Mononuclear cell (primary cell): ENCODE measurements around the gene IFITM10. TPM values are rescaled to one million over a fixed set of nuclear protein-coding genes. Genes with fewer than 3 reads are reported as not detected.

ENCODE experiments used
- H3K27me3 ChIP-seq: 2 replicates; pipeline ENCODE4 v1.6.0; 2011; ENCODE audit warnings: low read length, control low read depth; ENCODE audit not compliant: insufficient read depth
- H3K4me1 ChIP-seq: 2 replicates; pipeline ENCODE4 v1.5.1; 2011; ENCODE audit warnings: mild to moderate bottlenecking, low read length, control low read depth; ENCODE audit not compliant: insufficient read depth
- H3K4me3 ChIP-seq: 2 replicates; pipeline ENCODE4 v1.5.1; 2011; ENCODE audit warnings: mild to moderate bottlenecking, low read length, moderate library complexity
- H3K9me3 ChIP-seq: 2 replicates; pipeline ENCODE4 v1.5.1; 2011; ENCODE audit warnings: low read depth, mild to moderate bottlenecking, control low read depth, low read length
- total RNA-seq: library from RNA; depleted of rRNA; stranded (reverse); fragments of >200 nt; gene quantifications from one replicate; pipeline ENCODE4 v1.2.3, GENCODE V29; 2012

The IFITM10 gene
- total RNA-seq, 1 donor = 4.8 TPM

- Histone ChIP-seq H3K27me3 (peaks cover 3% of the 10 kb centered on the region), H3K9me3 (no peaks in the 10 kb centered on the region), H3K4me1 (peaks cover 11% of the 10 kb centered on the region), H3K4me3 (no peak overlapping the region)
Measured at GRCh38 chr11:1744137-1744886, 6.1 kb downstream of the IFITM10 start.

DNA sequence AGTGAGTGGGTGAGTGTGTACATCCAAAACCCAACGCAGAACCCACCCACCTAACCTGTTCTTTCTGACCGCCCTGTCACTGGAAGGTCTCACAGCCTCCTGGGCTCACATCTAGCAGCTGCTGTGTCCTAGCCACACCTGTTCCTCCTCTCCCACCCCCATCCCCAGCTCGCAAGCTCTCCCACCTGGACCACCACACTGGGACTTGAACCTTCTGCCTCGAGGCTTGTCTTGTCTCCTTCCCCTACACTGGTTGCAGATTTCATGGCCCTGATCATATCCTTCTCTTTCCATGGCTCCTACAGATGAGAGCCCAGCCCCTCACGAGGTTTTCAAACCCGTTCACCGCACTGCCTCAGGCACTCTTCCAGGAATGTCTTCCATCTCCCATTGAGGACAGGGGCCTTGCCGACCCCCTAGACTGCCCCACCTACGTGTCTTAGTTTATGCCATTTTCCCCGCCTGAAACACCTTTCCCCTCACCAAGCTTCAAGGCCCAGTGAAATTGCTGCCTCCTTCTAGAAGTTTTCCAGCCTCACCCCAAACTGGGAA, 6.7 kb downstream of the IFITM10 start:
- peaks cover 5% of the 10 kb centered on the region for H3K4me1 ChIP-seq
- H3K4me3 ChIP-seq = no peak overlapping the region
- H3K9me3 ChIP-seq = no peaks in the 10 kb centered on the region
- H3K27me3 ChIP-seq = peaks cover 3% of the 10 kb centered on the region

DNA sequence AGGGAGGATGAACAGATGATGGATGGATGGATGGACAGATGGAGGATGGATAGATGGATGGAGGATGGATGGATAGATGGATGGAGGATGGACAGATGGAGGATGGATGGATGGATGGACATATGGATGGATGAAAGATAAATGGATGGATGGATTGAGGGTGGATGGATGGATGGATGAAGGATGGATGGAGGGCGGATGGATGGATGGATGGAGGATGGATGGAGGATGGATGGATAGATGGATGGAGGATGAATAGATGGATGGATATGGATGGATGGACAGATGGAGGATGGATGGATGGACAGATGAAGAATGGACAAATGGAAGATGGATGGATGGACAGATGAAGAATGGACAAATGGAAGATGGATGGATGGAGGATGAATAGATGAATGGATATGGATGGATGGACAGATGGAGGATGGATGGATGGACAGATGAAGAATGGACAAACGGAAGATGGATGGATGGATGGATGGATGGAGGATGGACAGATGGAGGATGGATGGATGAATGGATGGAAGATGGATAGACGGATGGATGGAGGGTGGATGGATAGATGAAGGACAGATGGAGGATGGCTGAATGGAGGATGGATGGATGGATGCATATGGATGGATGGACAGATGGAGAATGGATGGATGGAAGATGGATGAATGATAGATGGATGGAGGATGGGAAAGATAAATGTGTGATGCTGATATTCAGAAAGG, 7.4 kb downstream of the IFITM10 start:
- Histone ChIP-seq H3K9me3 (no peaks in the 10 kb centered on the region), H3K4me3 (no peak overlapping the region), H3K27me3 (no peaks in the 10 kb centered on the region), H3K4me1 (no peaks in the 10 kb centered on the region)

- no peaks in the 10 kb centered on the region for H3K4me1 ChIP-seq
- H3K9me3 ChIP-seq = peaks cover 1% of the 10 kb centered on the region
- no peak overlapping the region for H3K4me3 ChIP-seq
Measured at GRCh38 chr11:1742371-1742770, 8.0 kb downstream of the IFITM10 start.

GRCh38 chr11:1741741-1742140, 8.7 kb downstream of the IFITM10 start:
- Histone ChIP-seq H3K27me3 (peaks cover 6% of the 10 kb centered on the region), H3K9me3 (peaks cover 6% of the 10 kb centered on the region), H3K4me3 (no peak overlapping the region), H3K4me1 (no peaks in the 10 kb centered on the region)

More at GRCh38 chr11:1742371-1742770, 8.0 kb downstream of the IFITM10 start:
- H3K27me3 ChIP-seq = peaks cover under 1% of the 10 kb centered on the region

DNA sequence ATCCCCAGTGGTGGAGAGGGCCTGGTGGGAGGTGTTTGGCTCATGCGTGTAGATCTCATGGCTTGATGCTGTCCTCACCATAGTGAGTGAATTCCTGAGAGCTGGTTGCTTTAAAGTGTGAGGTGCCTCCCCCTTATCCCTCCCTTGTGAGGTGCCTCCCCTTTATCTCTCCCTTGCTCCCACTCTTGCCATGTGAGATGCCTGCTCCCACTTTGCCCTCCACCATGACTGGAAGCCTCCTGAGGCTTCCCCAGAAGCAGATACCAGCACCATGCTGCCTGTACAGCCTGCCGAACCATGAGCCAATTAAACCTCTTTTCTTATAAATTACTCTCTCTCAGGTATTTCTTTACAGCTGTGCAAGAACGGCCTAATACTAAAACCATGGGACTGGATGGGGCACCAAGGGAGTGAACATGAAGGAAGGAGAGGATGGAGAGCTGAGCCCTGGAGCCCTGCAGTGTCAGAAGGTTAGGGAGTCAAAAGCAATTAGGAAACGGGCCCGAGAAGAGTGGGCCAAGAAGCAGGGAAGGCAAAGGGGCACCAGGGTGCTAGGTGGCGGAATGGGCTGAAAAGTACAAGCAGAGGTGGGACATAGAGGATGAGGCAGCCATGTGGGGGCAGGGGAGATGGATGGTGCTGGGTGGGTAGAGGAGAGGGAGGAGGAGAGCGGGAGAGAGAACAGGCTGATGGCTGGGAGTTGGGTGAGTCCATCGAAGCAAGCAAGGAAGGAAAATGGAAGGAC, 9.4 kb downstream of the IFITM10 start:
- Histone ChIP-seq H3K4me3 (no peak overlapping the region), H3K9me3 (peaks cover 6% of the 10 kb centered on the region), H3K4me1 (no peaks in the 10 kb centered on the region), H3K27me3 (peaks cover 9% of the 10 kb centered on the region)

DNA sequence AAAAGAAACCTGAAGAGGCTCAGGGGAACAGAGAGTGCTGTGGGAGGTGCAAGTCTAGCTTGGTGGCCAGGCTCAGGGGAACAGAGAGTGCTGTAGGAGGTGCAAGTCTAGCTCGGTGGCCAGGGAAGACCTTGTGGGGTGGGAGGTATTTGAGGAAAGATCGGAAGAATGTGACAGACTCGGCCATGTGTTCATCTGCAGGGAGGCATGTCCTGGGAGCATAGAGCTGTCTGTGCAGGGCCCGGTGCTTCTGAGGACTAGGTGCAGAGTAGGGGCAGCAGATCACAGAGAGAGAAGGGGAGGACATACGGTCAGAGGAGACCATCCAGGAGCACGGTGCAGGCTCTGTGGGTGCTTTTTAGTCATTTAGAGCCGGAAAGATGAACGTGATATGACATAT, 10.8 kb downstream of the IFITM10 start:
- Histone ChIP-seq H3K27me3 (peaks cover 9% of the 10 kb centered on the region), H3K9me3 (peaks cover 6% of the 10 kb centered on the region), H3K4me1 (no peaks in the 10 kb centered on the region), H3K4me3 (no peak overlapping the region)

DNA sequence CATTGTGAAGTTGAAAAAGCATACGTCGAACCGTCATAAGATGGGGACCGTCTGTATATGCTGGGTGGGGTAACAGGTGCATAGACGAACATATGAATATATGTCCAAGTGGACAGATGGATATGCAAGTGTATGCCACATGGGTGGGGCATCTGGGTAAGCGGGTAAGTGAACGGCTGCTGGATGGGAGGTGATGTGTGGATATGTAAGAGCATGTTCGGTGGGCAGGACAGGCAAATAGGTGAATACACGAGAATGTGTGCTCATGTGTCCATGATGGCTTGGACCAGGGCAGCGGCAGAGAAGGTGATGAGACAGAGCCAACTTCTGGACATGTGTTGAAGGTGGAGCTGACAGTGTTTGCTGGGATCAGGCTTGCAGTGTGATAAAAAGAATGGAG, 12.0 kb downstream of the IFITM10 start:
- Histone ChIP-seq H3K9me3 (peaks cover 6% of the 10 kb centered on the region), H3K4me3 (no peak overlapping the region), H3K4me1 (peaks cover 5% of the 10 kb centered on the region), H3K27me3 (peaks cover 12% of the 10 kb centered on the region)

GRCh38 chr11:1737080-1737757, 13.2 kb downstream of the IFITM10 start:
- Histone ChIP-seq H3K4me3 (no peak overlapping the region), H3K27me3 (peaks cover 14% of the 10 kb centered on the region), H3K9me3 (peaks cover 6% of the 10 kb centered on the region), H3K4me1 (peaks cover 5% of the 10 kb centered on the region)

DNA sequence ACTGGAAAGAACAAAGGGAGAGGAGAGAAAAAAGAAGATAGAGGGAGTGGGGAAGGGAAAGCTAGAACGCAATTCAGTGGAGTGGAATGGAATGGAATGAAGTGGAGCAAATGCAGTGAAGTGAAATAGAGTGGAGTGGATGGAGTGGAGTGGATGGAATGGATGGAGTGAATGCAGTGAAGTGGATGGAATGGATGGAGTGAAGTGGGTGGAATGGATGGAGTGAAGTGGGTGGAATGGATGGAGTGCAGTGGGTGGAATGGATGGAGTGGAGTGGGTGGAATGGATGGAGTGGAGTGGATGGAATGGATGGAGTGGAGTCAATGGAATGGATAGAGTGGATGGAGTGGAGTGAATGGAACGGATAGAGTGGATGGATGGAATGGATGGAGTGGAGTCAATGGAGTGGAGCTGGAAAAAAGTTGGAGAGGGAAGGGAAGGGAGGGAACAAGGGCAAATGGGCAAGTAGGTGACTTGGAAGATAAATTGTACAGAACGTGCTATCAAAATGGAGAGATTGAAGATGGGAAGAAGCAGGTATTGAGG, 13.9 kb downstream of the IFITM10 start:
- H3K27me3 ChIP-seq = peaks cover 14% of the 10 kb centered on the region
- peaks cover 5% of the 10 kb centered on the region for H3K4me1 ChIP-seq
- H3K9me3 ChIP-seq = peaks cover 6% of the 10 kb centered on the region
- no peak overlapping the region for H3K4me3 ChIP-seq

DNA sequence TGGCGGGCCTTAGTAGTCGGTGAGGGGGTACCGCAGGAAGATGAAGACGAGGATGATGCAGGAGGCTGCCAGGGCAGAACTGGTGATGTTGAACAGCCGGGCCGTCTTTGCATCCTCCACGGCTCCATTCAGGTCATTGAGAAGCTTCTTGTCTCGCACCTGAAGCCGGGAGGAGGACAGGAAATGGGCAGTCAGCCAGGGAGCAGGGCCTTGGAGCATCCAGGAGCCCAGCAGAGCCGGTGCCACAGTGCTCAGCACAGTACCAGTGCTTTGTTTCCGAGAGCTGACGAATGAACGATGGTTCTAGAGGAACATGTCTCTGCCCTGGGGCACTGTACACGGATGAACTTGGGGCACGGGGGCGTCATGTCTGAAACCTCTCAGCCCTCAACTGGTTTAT, 15.1 kb downstream of the IFITM10 start:
- Histone ChIP-seq H3K4me1 (peaks cover 5% of the 10 kb centered on the region), H3K4me3 (no peak overlapping the region), H3K27me3 (peaks cover 14% of the 10 kb centered on the region), H3K9me3 (peaks cover 6% of the 10 kb centered on the region)

GRCh38 chr11:1734641-1735081, 15.7 kb downstream of the IFITM10 start:
- H3K27me3 ChIP-seq = peaks cover 19% of the 10 kb centered on the region
- H3K4me1 ChIP-seq = peaks cover 8% of the 10 kb centered on the region
- H3K4me3 ChIP-seq = no peak overlapping the region
- peaks cover 6% of the 10 kb centered on the region for H3K9me3 ChIP-seq

- H3K4me1 ChIP-seq = peaks cover 14% of the 10 kb centered on the region
- H3K9me3 ChIP-seq = peaks cover 6% of the 10 kb centered on the region
- peaks cover 23% of the 10 kb centered on the region for H3K27me3 ChIP-seq
- H3K4me3 ChIP-seq = no peak overlapping the region
Measured at GRCh38 chr11:1733716-1734640, 16.4 kb downstream of the IFITM10 start.
